GM18951 (cell line): ENCODE measurements around the gene WDTC1.
A peak's percentile ranks its signal among the peaks of the same experiment; 100 is the strongest.

Source experiments
- POLR2A ChIP-seq: IDR thresholded peaks from 4 replicates; pipeline ENCODE4 v1.6.1; 2011; ENCODE audit warnings: mild to moderate bottlenecking; ENCODE audit not compliant: insufficient read length, insufficient read depth; ENCODE audit errors: extremely low read depth
- in situ Hi-C: fragments of 300-500 bp; cut with MboI; formaldehyde crosslinking; loops from one replicate; pipeline ENCODE4 v1.12.0; 2022; ENCODE audit warnings: low sequenced_read_pairs, mixed read lengths, inconsistent platforms; ENCODE audit not compliant: unreplicated experiment

Gene WDTC1

DNA sequence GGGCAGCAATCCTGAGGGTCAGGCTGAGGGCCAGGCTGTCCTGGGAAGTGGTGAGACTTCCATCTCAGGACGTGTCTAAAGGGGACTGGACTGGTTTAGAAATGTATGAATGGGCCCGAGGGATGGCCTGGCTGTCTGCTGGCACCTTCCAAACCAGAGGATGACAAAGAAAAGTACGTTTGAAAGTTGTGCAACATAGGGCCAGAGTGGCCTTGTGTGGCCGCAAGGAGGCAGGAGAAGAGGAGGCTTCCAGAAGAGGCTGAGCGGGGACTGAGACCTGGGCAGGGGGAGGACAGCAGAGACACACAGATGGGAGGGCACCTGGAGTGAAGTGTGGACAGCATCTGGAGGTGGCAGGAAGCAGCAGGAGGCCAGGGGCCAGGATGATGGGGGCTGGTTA, 104.8 kb downstream of the WDTC1 start:
- TF ChIP-seq POLR2A = no peak
- in situ Hi-C loops = no loop called here

DNA sequence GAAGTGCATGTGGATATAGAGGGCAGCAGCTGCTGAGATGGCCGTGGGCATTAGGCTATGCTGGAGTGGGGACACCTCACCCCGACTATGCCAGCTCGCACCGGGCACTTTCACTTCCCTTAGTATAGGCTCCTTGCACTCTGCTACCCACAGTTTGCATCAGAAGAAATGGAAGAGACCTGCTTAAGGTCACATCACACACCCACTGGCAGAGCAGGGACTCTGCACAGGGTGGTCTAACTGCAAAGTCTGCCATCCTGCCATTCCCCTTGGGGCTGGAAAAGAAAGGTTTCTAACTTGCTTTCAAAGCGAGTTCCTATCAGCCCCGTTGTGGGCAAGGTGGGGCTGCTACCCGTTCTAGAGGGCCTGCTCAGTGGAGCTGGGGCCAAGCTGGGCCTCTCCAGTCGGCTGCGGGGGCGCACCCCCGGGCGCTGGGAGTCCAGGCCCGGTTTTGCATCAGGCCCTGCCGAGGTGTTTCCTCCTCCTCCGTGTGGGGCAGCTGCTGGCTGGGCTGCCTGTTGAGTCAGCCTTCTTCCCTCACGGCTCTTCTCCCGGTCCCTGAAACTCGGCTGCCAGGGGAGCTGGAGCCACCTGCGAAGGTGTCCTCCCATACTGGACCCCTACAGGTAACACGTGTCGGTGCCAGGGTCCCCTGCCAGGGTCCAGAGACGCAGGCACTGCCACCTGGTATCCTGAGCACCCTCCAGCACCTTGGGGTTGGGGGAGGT, 107.3 kb downstream of the WDTC1 start, which contains the start of gene SYTL1:
TSS of gene SYTL1 (plus strand) at position 498 of the 728 bp plus-strand sequence. CDS start 3,313 bp downstream, outside the sequence.
- TF ChIP-seq POLR2A = peak; percentile 48
- in situ Hi-C loops = no loop called here

DNA sequence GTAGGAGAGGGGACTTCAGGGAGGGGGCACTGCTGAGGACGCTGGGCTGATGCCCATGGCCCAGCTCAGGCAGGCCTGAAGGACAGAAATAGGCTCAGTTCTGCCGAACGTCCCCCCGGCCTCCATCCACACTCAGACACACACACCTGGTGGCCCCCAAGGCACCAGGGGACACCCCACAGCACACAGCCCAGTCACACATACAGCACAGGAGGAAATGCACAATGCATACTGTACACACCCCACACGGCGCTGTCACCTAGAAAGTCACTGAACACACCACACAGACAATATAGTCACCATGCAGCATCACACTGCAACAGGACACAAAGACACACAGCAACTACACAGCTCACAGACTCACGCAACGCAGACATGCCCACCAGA, 108.0 kb downstream of the WDTC1 start:
- TF ChIP-seq POLR2A = no peak
- in situ Hi-C loops = no loop called here

DNA sequence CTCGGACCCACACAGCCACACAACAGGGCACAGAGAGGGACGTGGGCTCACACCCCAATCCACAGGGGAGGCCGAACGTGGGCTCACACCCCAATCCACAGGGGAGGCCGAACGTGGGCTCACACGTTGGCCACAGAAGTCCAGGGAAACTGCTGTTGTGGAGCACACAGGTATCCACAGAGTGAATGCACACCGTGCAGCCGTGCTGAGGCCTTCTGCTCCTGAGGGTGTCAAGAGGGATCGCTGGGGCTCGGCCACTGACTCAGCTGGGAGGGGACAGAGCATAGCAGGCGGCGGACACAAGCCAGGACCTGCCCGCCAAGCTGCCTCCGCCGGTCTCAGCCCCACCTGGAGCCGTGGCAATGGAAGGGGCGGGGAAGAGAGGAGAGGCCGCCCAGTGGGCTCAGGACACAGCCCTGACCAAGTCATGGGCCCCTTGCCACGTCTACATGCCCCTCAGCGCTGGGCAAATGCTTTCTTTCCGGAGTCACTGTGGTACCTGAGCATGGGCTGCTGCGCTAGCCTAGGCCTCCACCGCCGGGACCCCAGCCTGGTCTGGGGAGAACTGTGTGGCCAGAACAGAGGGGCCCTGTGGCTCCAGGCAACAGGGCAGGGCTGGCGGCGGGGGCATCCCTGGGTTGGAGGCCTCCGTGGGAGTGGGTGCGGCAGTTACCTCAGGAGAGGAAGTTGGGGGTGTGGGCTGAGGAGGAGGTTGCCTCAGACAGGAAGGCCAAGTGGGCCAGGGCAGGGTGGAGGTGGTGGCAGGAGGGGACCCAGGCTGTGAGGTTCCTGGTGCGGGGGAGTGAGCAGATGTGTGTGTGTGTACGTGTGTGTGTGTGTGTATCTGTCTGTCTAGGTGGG, 108.6 kb downstream of the WDTC1 start:
- in situ Hi-C loops = no loop called here
- peak; percentile 26 for TF ChIP-seq POLR2A

DNA sequence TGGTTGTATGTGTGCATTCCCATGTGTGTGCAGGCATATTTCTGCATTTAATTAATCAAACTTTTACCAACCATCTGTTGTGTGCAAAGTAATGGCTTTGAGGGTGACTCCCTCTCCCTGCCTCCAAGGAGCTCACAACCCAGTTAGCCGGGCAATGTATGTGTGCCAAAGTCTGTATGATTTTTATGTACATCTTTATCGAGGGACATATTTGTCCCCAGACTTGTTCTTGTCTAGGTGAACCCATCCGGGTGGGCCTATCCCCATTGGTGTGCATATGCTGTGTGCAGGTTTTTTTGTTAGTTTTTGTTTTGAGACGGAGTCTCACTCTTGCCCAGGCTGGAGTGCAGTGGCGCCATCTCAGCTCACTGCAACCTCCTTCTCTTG, 109.2 kb downstream of the WDTC1 start:
- in situ Hi-C loops = no loop called here
- TF ChIP-seq POLR2A = no peak

DNA sequence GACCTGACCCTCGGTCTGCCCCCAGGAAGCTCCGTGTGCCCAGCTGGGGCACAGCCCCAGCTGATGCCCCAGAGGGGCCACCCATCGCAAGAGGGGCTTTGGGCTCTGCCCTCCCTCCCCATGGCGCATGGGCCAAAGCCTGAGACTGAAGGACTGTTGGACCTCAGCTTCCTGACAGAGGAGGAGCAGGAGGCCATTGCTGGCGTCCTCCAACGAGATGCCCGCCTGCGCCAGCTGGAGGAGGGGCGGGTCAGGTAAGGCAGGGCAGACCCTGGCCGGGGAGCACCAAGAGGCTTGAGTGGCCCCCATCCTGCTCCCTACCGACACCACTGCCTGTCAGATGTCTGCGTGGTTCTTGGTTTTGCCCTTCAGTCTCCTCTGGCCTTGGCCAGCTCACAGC, 110.8 kb downstream of the WDTC1 start:
- no peak for TF ChIP-seq POLR2A
- in situ Hi-C loops = no loop called here

DNA sequence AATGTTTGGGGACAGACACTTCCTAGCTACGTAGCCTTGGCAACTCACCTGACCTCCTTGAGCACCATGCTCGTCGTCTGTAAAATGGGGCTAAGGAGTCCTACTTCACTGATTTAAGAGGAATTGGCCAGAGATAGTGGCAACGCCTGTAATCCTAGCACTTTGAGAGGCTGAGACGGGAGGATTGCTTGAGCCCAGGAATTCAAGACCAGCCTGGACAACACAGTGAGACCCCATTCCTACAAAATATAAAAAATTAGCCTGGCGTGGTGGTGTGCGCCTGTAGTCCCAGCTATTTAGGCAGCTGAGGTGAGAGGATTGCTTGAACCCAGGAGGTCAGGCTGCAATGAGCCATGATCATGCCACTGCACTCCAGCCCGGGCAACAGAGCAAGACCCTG, 111.9 kb downstream of the WDTC1 start:
- in situ Hi-C loops = no loop called here
- TF ChIP-seq POLR2A = no peak

DNA sequence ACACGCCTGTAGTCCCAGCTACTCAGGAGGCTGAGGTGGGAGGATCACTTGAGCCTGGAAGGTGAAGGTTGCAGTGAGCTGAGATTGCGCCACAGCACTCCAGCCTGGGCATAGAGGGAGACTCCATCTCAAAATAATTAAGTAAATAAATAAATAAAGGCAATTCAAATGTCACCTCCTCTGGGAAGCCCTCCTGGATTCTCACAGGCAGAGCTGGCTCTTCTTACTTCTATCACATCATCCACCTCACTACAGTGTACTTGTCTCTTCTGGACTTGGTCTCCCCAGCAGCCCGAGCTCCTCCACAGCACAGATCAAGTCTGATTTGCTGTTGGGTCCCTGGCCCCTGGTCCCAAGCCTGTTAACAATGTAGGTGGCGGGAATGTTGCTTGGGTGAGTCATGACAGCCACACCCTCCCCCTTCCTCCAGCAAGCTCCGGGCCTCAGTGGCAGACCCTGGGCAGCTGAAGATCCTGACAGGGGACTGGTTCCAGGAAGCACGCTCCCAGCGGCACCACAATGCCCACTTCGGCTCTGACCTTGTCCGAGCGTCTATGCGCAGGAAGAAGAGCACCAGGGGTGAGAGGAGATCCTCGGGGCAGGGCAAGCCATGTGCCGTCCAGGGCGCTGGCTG, 112.7 kb downstream of the WDTC1 start:
- in situ Hi-C loops = no loop called here
- TF ChIP-seq POLR2A = no peak

DNA sequence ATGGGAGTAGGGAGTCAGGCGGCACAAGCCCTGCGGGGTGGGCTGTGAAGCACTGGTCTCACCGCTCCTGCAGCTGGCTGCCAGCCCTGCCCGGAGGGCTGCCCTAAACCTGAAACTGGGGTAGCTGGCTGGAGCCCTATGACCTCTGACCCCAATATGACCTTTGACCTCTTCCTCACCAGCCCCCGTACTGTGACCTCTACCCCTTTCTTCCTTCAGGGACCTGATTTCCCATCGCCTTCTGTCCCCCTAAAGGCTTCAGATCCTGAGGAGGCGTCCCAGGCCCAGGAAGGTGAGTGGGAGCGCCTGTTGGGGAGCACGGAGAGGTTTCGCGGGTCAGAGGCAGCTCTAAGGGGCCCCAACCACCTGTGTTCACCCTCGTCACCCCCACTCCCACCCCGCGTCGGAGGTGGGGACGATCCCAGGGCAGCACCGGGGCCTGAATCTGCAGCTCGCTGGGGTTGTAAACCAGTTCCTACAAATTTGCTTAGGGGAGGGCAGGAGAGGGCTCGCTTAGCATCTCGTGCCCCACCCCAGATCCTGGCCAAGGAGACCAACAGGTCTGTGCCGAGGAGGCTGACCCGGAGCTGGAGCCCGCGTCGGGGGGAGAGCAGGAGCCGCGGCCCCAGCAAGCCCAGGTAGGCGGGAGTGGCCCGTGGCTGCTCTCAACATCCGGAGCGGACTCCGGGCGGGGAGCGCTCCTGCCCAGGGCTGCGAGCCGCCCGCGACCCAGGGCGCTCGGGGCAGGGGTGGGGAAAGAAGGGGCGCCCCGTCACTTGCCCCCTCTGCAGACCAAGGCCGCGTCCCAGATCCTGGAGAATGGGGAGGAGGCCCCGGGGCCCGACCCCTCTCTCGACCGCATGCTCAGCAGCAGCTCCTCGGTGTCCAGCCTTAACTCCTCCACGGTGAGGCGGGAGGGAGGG, 114.7 kb downstream of the WDTC1 start:
- in situ Hi-C loops = no loop called here
- TF ChIP-seq POLR2A = no peak

DNA sequence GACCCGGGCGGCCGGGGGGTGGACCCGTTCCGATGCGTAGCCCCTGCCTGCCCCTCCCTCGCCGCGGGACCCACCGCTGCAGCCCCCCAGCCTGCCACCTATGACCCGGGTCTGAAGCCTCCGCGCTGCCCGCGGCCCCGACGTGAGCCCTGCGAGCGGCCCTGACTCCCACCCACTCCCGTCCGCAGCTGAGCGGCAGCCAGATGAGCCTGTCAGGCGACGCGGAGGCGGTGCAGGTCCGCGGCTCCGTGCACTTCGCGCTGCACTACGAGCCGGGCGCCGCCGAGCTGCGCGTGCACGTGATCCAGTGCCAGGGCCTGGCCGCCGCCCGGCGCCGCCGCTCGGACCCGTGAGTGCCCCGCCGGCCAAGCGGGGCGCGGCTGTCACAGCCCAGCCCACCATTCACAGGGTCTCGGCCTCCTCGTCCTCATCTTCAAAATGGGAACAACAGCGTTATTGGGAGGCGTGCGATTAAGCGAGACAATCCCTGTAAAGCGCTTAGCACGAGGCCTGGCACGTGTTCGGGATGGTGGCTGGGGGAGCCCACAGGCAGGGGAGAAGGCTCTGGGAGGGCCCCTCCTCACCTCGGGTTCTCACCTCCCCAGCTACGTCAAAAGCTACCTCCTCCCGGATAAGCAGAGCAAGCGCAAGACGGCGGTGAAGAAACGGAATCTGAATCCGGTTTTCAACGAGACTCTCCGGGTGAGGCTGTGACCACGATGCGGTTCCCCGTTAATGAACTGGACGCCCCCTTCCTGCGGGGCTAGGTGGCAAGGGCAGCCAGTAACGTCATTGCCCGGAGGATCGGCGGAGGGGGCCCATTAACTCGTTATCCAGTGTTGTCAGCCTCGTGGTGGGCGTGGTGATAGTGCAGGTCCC, 115.6 kb downstream of the WDTC1 start:
- in situ Hi-C loops = no loop called here
- no peak for TF ChIP-seq POLR2A

DNA sequence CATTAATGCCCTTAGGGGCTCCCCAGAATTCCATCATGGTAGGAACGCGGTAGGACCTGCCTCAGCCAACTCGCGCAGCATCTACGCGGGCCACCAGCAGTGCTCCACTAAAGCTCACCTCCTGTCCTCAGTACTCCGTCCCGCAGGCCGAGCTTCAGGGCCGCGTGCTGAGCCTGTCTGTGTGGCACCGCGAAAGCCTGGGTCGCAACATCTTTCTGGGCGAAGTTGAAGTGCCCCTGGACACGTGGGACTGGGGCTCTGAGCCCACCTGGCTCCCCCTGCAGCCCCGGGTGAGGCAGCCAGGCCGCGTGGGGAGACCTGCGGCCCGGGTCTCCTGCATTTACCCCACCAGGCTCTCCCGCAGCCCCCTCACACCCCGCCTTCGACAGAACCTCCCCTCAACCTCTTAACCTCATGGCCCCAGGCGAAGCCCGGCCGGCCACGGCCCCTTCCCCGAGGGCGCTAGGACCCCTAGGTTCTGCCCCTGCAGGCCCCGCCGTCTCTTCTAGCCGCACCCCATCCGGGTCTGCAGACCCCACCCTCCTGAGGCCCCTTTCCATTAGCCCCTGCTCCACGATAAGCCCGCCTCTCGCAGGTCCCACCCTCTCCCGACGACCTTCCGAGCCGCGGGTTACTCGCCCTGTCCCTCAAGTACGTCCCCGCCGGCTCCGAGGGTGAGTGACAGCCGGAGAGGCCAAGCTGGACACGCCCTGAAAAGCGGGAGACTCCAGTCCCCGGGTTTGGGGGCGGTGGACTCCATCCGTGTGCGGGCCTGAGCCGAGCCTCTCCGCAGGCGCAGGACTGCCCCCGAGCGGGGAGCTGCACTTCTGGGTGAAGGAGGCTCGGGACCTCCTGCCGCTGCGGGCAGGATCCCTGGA, 116.5 kb downstream of the WDTC1 start:
- TF ChIP-seq POLR2A = no peak
- in situ Hi-C loops = no loop called here
